ENCODE data around the gene NRSN2.

DNA sequence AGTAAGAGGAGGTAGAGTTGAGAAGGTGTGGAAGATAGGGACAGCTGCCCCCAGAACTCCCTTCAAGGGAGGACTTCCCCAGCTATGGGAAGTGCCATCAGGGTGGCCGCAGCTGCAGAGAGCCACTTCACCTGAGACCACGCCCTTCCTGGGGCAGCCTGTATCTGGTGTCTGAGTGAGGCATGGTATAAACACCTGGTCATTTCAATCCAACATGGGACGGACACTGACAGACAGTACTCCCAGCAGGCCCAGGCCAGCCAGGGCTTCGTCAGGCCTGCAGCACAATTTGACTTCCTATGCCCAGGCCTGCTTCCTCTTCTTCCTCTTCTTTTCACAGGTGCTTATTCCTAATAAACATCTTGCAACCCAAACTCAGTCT is 17.1 kb upstream of the NRSN2 start:
- TF ChIP-seq TCF7L2 (IDR thresholded peaks at IDR 0.05; ENCODE audit: low read depth, low read length) (no peak), POLR2AphosphoS5 (IDR thresholded peaks at IDR 0.05; ENCODE audit: low read depth, low read length) (no peak), SIN3A (IDR thresholded peaks at IDR 0.05; ENCODE audit: borderline replicate concordance, insufficient read depth, low read depth, low read length) (no peak)
- TF ChIP-seq, protein P1, sequence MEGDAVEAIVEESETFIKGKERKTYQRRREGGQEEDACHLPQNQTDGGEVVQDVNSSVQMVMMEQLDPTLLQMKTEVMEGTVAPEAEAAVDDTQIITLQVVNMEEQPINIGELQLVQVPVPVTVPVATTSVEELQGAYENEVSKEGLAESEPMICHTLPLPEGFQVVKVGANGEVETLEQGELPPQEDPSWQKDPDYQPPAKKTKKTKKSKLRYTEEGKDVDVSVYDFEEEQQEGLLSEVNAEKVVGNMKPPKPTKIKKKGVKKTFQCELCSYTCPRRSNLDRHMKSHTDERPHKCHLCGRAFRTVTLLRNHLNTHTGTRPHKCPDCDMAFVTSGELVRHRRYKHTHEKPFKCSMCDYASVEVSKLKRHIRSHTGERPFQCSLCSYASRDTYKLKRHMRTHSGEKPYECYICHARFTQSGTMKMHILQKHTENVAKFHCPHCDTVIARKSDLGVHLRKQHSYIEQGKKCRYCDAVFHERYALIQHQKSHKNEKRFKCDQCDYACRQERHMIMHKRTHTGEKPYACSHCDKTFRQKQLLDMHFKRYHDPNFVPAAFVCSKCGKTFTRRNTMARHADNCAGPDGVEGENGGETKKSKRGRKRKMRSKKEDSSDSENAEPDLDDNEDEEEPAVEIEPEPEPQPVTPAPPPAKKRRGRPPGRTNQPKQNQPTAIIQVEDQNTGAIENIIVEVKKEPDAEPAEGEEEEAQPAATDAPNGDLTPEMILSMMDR (IDR thresholded peaks at IDR 0.05) = no peak
